Measurements from ENCODE around the gene CAMSAP1. TPM values are rescaled to one million over a fixed set of nuclear protein-coding genes. Genes with fewer than 3 reads are reported as not detected.

CAMSAP1 gene
- total RNA-seq, 1 experiment from 2014 or later, result 52.7 TPM

GRCh38 chr9:135877791-135878527 is 29.4 kb downstream of the CAMSAP1 start:
- H2AK5ac ChIP-seq (ENCODE audit: insufficient read length, low read length), result no peak overlapping the region
- no peak overlapping the region for H3T11ph ChIP-seq (ENCODE audit: low read length)
- H3K56ac ChIP-seq (ENCODE audit: insufficient read length, low read depth, low read length), result no peak overlapping the region
- no peaks in the 10 kb centered on the region for H3K27me3 Mint-ChIP-seq (ENCODE audit: low read depth)
- no peak overlapping the region for H2BK120ac ChIP-seq (ENCODE audit: low read depth, low read length, poor library complexity, severe bottlenecking)
- no peaks in the 10 kb centered on the region for H4K20me1 ChIP-seq (ENCODE audit: control insufficient read depth, insufficient read depth, insufficient read length)
- peak overlapping the region; percentile 40 to 61 (median 42); a peak in 4 of 7 replicates for H3K27ac Mint-ChIP-seq
- no peaks in the 10 kb centered on the region for H3K9me3 ChIP-seq (ENCODE audit: control insufficient read depth, low read depth, low read length)
- no peak overlapping the region; the same call in 1 of the 2 replicates for H3K14ac ChIP-seq (ENCODE audit: insufficient read depth, low read length)
- H3K4ac ChIP-seq (ENCODE audit: low read depth, low read length), result no peak overlapping the region
- H3K79me1 ChIP-seq (ENCODE audit: insufficient read depth, low read depth, low read length, poor library complexity, severe bottlenecking), result peaks cover 8% of the 10 kb centered on the region
- H3K4me3 Mint-ChIP-seq, result 0 out of 5 replicates have a peak overlapping the region, but pooled peaks of 1 of the 2 experiments have one; percentile 12
- no peak overlapping the region for H3K9ac ChIP-seq (ENCODE audit: extremely low read depth, insufficient read length, low read length)
- no peaks in the 10 kb centered on the region for H3K27me3 ChIP-seq (ENCODE audit: insufficient read depth, low read length)
- H3K4me2 ChIP-seq (ENCODE audit: insufficient read depth, insufficient read length, low read length), result peak overlapping the region; percentile 10
- H2BK12ac ChIP-seq (ENCODE audit: insufficient read length, low read depth, low read length), result no peak overlapping the region
- no peak overlapping the region for H3K23ac ChIP-seq (ENCODE audit: insufficient read length, low read depth, low read length)
- peaks cover 28% of the 10 kb centered on the region for H3K79me2 ChIP-seq (ENCODE audit: insufficient read depth, low read length)
- no peak overlapping the region for H4K8ac ChIP-seq (replicated peaks; ENCODE audit: insufficient read length, low read depth, low read length)
- no CpG with 5 or more reads among the region's 11 CpGs for WGBS (ENCODE audit: extremely low coverage, insufficient read length, low lambda C conversion rate)
- no peak overlapping the region for H2BK5ac ChIP-seq (ENCODE audit: insufficient read length, low read length)
- no peak overlapping the region for H4K5ac ChIP-seq (ENCODE audit: insufficient read length, low read depth, low read length)
- H4K91ac ChIP-seq (ENCODE audit: insufficient read length, low read depth, low read length), result no peak overlapping the region
- no peak overlapping the region for H3K27ac ChIP-seq (ENCODE audit: insufficient read length, low read depth, low read length)
- peaks cover 42 to 46% of the 10 kb centered on the region in 2 experiments for H3K4me1 Mint-ChIP-seq
- no peak overlapping the region for H2AFZ ChIP-seq (ENCODE audit: low read length)
- no peaks in the 10 kb centered on the region for H3K9me3 Mint-ChIP-seq
- no peak for DNase-seq
- no peak overlapping the region for H2BK15ac ChIP-seq (ENCODE audit: low read depth, low read length)
- no peak overlapping the region for H3K18ac ChIP-seq (ENCODE audit: insufficient read length, low read depth, low read length)
- H3K23me2 ChIP-seq (ENCODE audit: insufficient read length, low read depth, low read length, poor library complexity, severe bottlenecking), result no peaks in the 10 kb centered on the region
- peaks cover 8% of the 10 kb centered on the region for H3K4me1 ChIP-seq (ENCODE audit: insufficient read depth, low read length)
- H2BK20ac ChIP-seq (ENCODE audit: low read depth, low read length, poor library complexity, severe bottlenecking), result no peak overlapping the region
- no peak for TF ChIP-seq CTCF (conservative IDR thresholded peaks at IDR 0.05)
- H3K36me3 Mint-ChIP-seq (ENCODE audit: insufficient read depth in 1 of 3, low read depth in 3 of 3), result peaks cover 0 to 15% (median 11%) of the 10 kb centered on the region in 3 experiments; a peak in 6 of 7 replicates

All from H9 (cell line).